ENCODE measurements around the gene MYO19.
A peak's percentile ranks its signal among the peaks of the same experiment; 100 is the strongest.
"Not testable (repeated sequence)": the region's sequence is repeated elsewhere in the genome, so short reads cannot be mapped to it uniquely, and the experiment has no call there.

Gene MYO19

GRCh38 chr17:36496018-36496789 lies 38.5 kb downstream of the MYO19 start:
- DNase-seq, result no peak

GRCh38 chr17:36495076-36495578 lies 39.5 kb downstream of the MYO19 start:
- no peak for DNase-seq

GRCh38 chr17:36494674-36495073 lies 40.0 kb downstream of the MYO19 start:
- no peak for DNase-seq

- no peak for DNase-seq
Observed at GRCh38 chr17:36493956-36494355, 40.7 kb downstream of the MYO19 start.

- peak; percentile 60 for DNase-seq
Observed at GRCh38 chr17:36486204-36487194, 48.2 kb downstream of the MYO19 start, which contains the start of gene ZNHIT3. Gene ZNHIT3, plus strand, starts transcription at chr17:36486681. Its CDS starts 19 bp downstream, at chr17:36486700.

- no peak for DNase-seq
Observed at GRCh38 chr17:36485805-36486203, 48.9 kb downstream of the MYO19 start.

- DNase-seq, result no peak
Observed at GRCh38 chr17:36485027-36485426, 49.6 kb downstream of the MYO19 start.

- not testable (repeated sequence) for DNase-seq
Observed at GRCh38 chr17:36484021-36484420, 50.6 kb downstream of the MYO19 start.

GRCh38 chr17:36482611-36483504 lies 51.8 kb downstream of the MYO19 start:
- no peak for DNase-seq

- no peak for DNase-seq
Observed at GRCh38 chr17:36481829-36482228, 52.8 kb downstream of the MYO19 start.

GRCh38 chr17:36475346-36475970 lies 59.2 kb downstream of the MYO19 start:
- no peak for DNase-seq

- DNase-seq, result no peak
Observed at GRCh38 chr17:36474571-36474970, 60.1 kb downstream of the MYO19 start.

GRCh38 chr17:36470499-36470898 lies 64.2 kb downstream of the MYO19 start:
- DNase-seq, result no peak

- no peak for DNase-seq
Observed at GRCh38 chr17:36469733-36470132, 64.9 kb downstream of the MYO19 start.

GRCh38 chr17:36468903-36469635 lies 65.6 kb downstream of the MYO19 start:
- DNase-seq, result no peak

- no peak for DNase-seq
Observed at GRCh38 chr17:36464765-36465088, 69.9 kb downstream of the MYO19 start.

- no peak for DNase-seq
Observed at GRCh38 chr17:36463916-36464764, 70.5 kb downstream of the MYO19 start.

GRCh38 chr17:36461330-36462110 lies 73.1 kb downstream of the MYO19 start:
- no peak for DNase-seq

GRCh38 chr17:36460265-36460937 lies 74.3 kb downstream of the MYO19 start:
- DNase-seq, result no peak

Measured in GF-D8 (cell line).